SK-N-SH (cell line): ENCODE data around the gene VSIG8. TPM values are rescaled to one million over a fixed set of nuclear protein-coding genes. Genes with fewer than 3 reads are reported as not detected.

Source experiments
- CTCF ChIA-PET: fragments of 300-600, 350-600 bp; formaldehyde crosslinking; extraction: SDS; loops from one replicate; lab custom pipeline; 2021; lab: Yijun Ruan, JAX
- POLR2A ChIA-PET: fragments of 350-600 bp; sonication (Branson Sonifier 250); formaldehyde crosslinking; extraction: SDS; loops from one replicate; lab custom pipeline; 2020; ENCODE audit warnings: antibody characterized with exemption, inconsistent platforms; lab: Yijun Ruan, JAX
- DNase-seq: peaks from one replicate; pipeline ENCODE4 v3.0.0; 2012
- H2AFZ ChIP-seq: fragments of 200-600 bp; sonication (generic); 2 replicates; pipeline ENCODE4 v1.8.1; 2016; ENCODE audit warnings: antibody characterized with exemption, mild to moderate bottlenecking, low read depth
- H3F3A ChIP-seq: fragments of 200-600 bp; sonication (generic); replicated peaks from 2 replicates; pipeline ENCODE3; 2016; ENCODE audit warnings: antibody characterized with exemption, mild to moderate bottlenecking; ENCODE audit not compliant: insufficient read depth
- H3K27ac ChIP-seq, 2 experiments: fragments of 200-500 bp in 1 of 2; fragments of 200-600 bp in 1 of 2; sonication (Bioruptor generic) in 1 of 2; sonication (generic), shearing (Covaris generic) in 1 of 2; 2 replicates each; pipeline versions ENCODE4 v1.5.1 to v1.6.1; 2014 to 2016; ENCODE audit warnings: low read depth in 2 of 2, inconsistent platforms in 1 of 2, low read length in 1 of 2, mild to moderate bottlenecking in 1 of 2, mixed read lengths in 1 of 2
- H3K27me3 ChIP-seq: fragments of 200-600 bp; sonication (generic), shearing (Covaris generic); 2 replicates; pipeline ENCODE4 v1.6.1; 2016; ENCODE audit warnings: mixed run types; ENCODE audit not compliant: insufficient read depth
- H3K36me3 ChIP-seq, 2 experiments: fragments of 200-500 bp in 1 of 2; fragments of 200-600 bp in 1 of 2; sonication (Bioruptor generic) in 1 of 2; sonication (generic) in 1 of 2; replicated peaks in 1 of 2; 2 replicates each; pipeline versions ENCODE3 to v1.5.1; 2014 to 2016; ENCODE audit warnings: low read length in 1 of 2, mild to moderate bottlenecking in 1 of 2; ENCODE audit not compliant: insufficient read depth in 2 of 2, control insufficient read depth in 1 of 2
- H3K4me1 ChIP-seq, 2 experiments: fragments of 200-500 bp in 1 of 2; fragments of 200-600 bp in 1 of 2; sonication (Bioruptor generic) in 1 of 2; sonication (generic), shearing (Covaris generic) in 1 of 2; 2 replicates each; pipeline versions ENCODE4 v1.5.1 to v1.6.1; 2014 to 2016; ENCODE audit warnings: low read depth in 1 of 2, low read length in 1 of 2, mixed run types in 1 of 2; ENCODE audit not compliant: insufficient read depth in 2 of 2, control insufficient read depth in 1 of 2
- H3K4me2 ChIP-seq: fragments of 200-600 bp; sonication (generic), shearing (Covaris generic); 2 replicates; pipeline ENCODE4 v1.6.1; 2017; ENCODE audit warnings: mixed run types
- H3K4me3 ChIP-seq, 2 experiments: fragments of 200-500 bp in 1 of 2; fragments of 200-600 bp in 1 of 2; sonication (Bioruptor generic) in 1 of 2; sonication (generic), shearing (Covaris generic) in 1 of 2; 2 replicates each; pipeline versions ENCODE4 v1.5.1 to v1.8.1; 2014 to 2016; ENCODE audit warnings: low read depth in 2 of 2, inconsistent platforms in 1 of 2, low read length in 1 of 2, mild to moderate bottlenecking in 1 of 2, mixed read lengths in 1 of 2, moderate library complexity in 1 of 2
- H3K79me2 ChIP-seq: fragments of 200-600 bp; sonication (generic); 2 replicates; pipeline ENCODE4 v1.8.1; 2017; ENCODE audit warnings: mild to moderate bottlenecking; ENCODE audit not compliant: insufficient read depth
- H3K9ac ChIP-seq: fragments of 200-600 bp; sonication (generic); 2 replicates; pipeline ENCODE4 v1.6.1; 2017; ENCODE audit warnings: mixed run types
- H3K9me2 ChIP-seq: fragments of 200-600 bp; sonication (generic); 2 replicates; pipeline ENCODE4 v1.6.1; 2017; ENCODE audit warnings: mixed run types
- H3K9me3 ChIP-seq: fragments of 200-600 bp; sonication (generic); 2 replicates; pipeline ENCODE4 v1.6.1; 2017; ENCODE audit warnings: mixed run types, mild to moderate bottlenecking, moderate library complexity
- H4K20me1 ChIP-seq: fragments of 200-600 bp; sonication (generic); 2 replicates; pipeline ENCODE4 v1.6.1; 2017; ENCODE audit warnings: mild to moderate bottlenecking, mixed run types; ENCODE audit not compliant: insufficient read depth
- CHD2 ChIP-seq: fragments of 150-350 bp; IDR thresholded peaks from 2 replicates; pipeline ENCODE4 v1.6.1; 2018; ENCODE audit warnings: low read length; ENCODE audit not compliant: partially characterized antibody
- ELF1 ChIP-seq: IDR thresholded peaks from 2 replicates; pipeline ENCODE4 v1.4.0; 2012
- EZH2phosphoT487 ChIP-seq: fragments of 200-600 bp; sonication (generic); IDR thresholded peaks from 2 replicates; pipeline ENCODE4 v1.6.1; 2017; ENCODE audit warnings: low read depth, mixed run types, mild to moderate bottlenecking, antibody characterized with exemption, moderate library complexity, borderline replicate concordance
- FOSL2 ChIP-seq: IDR thresholded peaks from 2 replicates; pipeline ENCODE4 v1.4.0; 2012; ENCODE audit warnings: low read depth, mild to moderate bottlenecking, moderate library complexity, borderline replicate concordance
- FOXM1 ChIP-seq: IDR thresholded peaks from 2 replicates; pipeline ENCODE4 v1.4.0; 2012; ENCODE audit warnings: low read depth, mild to moderate bottlenecking
- GATA2 ChIP-seq: sonication (generic); formaldehyde crosslinking; IDR thresholded peaks from 2 replicates; pipeline ENCODE4 v1.5.0; 2020; ENCODE audit warnings: mild to moderate bottlenecking, missing genetic modification reagents
- IRF3 ChIP-seq: fragments of 150-350 bp; IDR thresholded peaks from 2 replicates; pipeline ENCODE4 v1.6.1; 2016; ENCODE audit warnings: mild to moderate bottlenecking, low read depth, low read length
- JUND ChIP-seq: IDR thresholded peaks from 2 replicates; pipeline ENCODE4 v1.4.0; 2012
- MXI1 ChIP-seq: IDR thresholded peaks from 2 replicates; pipeline ENCODE4 v1.6.1; 2012; ENCODE audit warnings: mild to moderate bottlenecking, low read depth, low read length, improper control_type of control experiment
- NFIC ChIP-seq: IDR thresholded peaks from 2 replicates; pipeline ENCODE4 v1.4.0; 2012; ENCODE audit warnings: borderline replicate concordance
- NRF1 ChIP-seq: IDR thresholded peaks from 2 replicates; pipeline ENCODE4 v1.6.1; 2012; ENCODE audit warnings: low read depth, mild to moderate bottlenecking, low read length
- PBX3 ChIP-seq: IDR thresholded peaks from 2 replicates; pipeline ENCODE4; 2012
- RAD21 ChIP-seq: IDR thresholded peaks from 2 replicates; pipeline ENCODE4 v1.6.1; 2012; ENCODE audit warnings: mild to moderate bottlenecking, low read length
- RCOR1 ChIP-seq: fragments of 150-350 bp; IDR thresholded peaks from 2 replicates; pipeline ENCODE4 v1.6.1; 2017; ENCODE audit warnings: antibody characterized with exemption, low read length
- REST ChIP-seq: IDR thresholded peaks from 2 replicates; pipeline ENCODE4 v1.6.1; 2012; ENCODE audit warnings: mild to moderate bottlenecking, low read depth, low read length, moderate library complexity
- SIN3A ChIP-seq: IDR thresholded peaks from 2 replicates; pipeline ENCODE4 v1.6.1; 2012; ENCODE audit warnings: low read depth, mild to moderate bottlenecking, low read length, moderate library complexity, borderline replicate concordance
- TEAD4 ChIP-seq: IDR thresholded peaks from 2 replicates; pipeline ENCODE4 v1.4.0; 2012; ENCODE audit warnings: mild to moderate bottlenecking, borderline replicate concordance; ENCODE audit not compliant: insufficient read depth
- YY1 ChIP-seq: IDR thresholded peaks from 2 replicates; pipeline ENCODE4 v1.4.0; 2012; ENCODE audit warnings: low read depth, mild to moderate bottlenecking
- ZBTB33 ChIP-seq: IDR thresholded peaks from 2 replicates; pipeline ENCODE4 v1.4.0; 2012; ENCODE audit warnings: low read depth, borderline replicate concordance
- WGBS: methylation state at CpG from one replicate; pipeline ENCODE4 v1.1.6; 2017; ENCODE audit warnings: low lambda C conversion rate; 5-methylcytosine and 5-hydroxymethylcytosine counted together
- polyA plus RNA-seq, 3 experiments: library from polyadenylated mRNA; depleted of rRNA; stranded (reverse); fragments of >200 nt; gene quantifications; 2 replicates each; pipeline ENCODE4 v1.2.3, GENCODE V29; 2012

VSIG8 gene
- polyA plus RNA-seq, 1 of the 3 experiments (the other 2 are of a cell fraction) = not detected

- no peak for TF ChIP-seq REST
- TF ChIP-seq CHD2 = no peak
- no peak for TF ChIP-seq GATA2 (CRISPR knock-in tag)
- TF ChIP-seq NRF1 = no peak
- peak; percentile 52; the same call in 1 of the 2 replicates for TF ChIP-seq PBX3
- peak; percentile 85 for TF ChIP-seq JUND
- TF ChIP-seq SIN3A = peak; percentile 33; the same call in 1 of the 2 replicates
- TF ChIP-seq YY1 = no peak
These were observed 27.4 kb upstream of the VSIG8 start (continued) for GRCh38 chr1:159889821-159890252.

GRCh38 chr1:159889202-159889601 lies 26.7 kb upstream of the VSIG8 start:
- CTCF ChIA-PET = interaction anchor here (0.9 to 14.6 kb wide), 15 partner anchors 9 to 678 kb away, joined by 3 to 533 read pairs (median 7); partner anchors contain the start of genes DUSP23 and FCRL6
- POLR2A ChIA-PET = no interaction called here
- WGBS = 92% methylated on average over 4 of the region's 4 CpGs

More at GRCh38 chr1:159889202-159889601, 26.7 kb upstream of the VSIG8 start:
- no peaks in the 10 kb centered on the region for H3K9me2 ChIP-seq
- 0 out of 2 replicates have a peak overlapping the region, but pooled peaks have one; percentile 23 for H3K4me2 ChIP-seq
- H3K27me3 ChIP-seq = no peaks in the 10 kb centered on the region
- H3F3A ChIP-seq = peaks cover 9% of the 10 kb centered on the region
- no peaks in the 10 kb centered on the region for H3K9me3 ChIP-seq
- no peak overlapping the region; the same call in 1 of the 2 replicates for H3K9ac ChIP-seq
- no peaks in the 10 kb centered on the region for H3K79me2 ChIP-seq
- H4K20me1 ChIP-seq = no peaks in the 10 kb centered on the region
- no peaks in the 10 kb centered on the region for H3K36me3 ChIP-seq
- H3K4me3 ChIP-seq = no peak overlapping the region
- H3K4me1 ChIP-seq = peaks cover 13 to 25% of the 10 kb centered on the region in 2 experiments
- peak overlapping the region; percentile 78 to 94 for H3K27ac ChIP-seq
- DNase-seq = no peak
- no peak overlapping the region; the same call in 1 of the 2 replicates for H2AFZ ChIP-seq
- TF ChIP-seq MXI1 = no peak
- no peak for TF ChIP-seq FOSL2
- TF ChIP-seq JUND = no peak
- no peak for TF ChIP-seq IRF3
- TF ChIP-seq ZBTB33 = no peak
- no peak for TF ChIP-seq RAD21
- no peak for TF ChIP-seq EZH2phosphoT487
- TF ChIP-seq FOXM1 = no peak
- TF ChIP-seq RCOR1 = no peak
- TF ChIP-seq TEAD4 = no peak
- no peak for TF ChIP-seq ELF1
- TF ChIP-seq NFIC = no peak
